Cardiac fibroblast (primary cell): ENCODE measurements around the gene FUT7.

Experiments used
- DNase-seq, 2 donors: peaks; one replicate each; pipeline versions ENCODE4 v3.0.0 to v3.0.0-alpha.2; 2010; ENCODE audit warnings: low read depth in 2 of 2
- H3K4me3 ChIP-seq, 2 donors: replicated peaks in 1 of 2; 1 replicate in 1 of 2; 2 replicates in 1 of 2; pipeline ENCODE4 v1.5.1; 2011; ENCODE audit warnings: low read depth in 2 of 2, low read length in 2 of 2, mild to moderate bottlenecking in 2 of 2, moderate library complexity in 1 of 2
- TF ChIP-seq, protein P1 (sequence below): IDR thresholded peaks from one replicate; pipeline ENCODE4 v1.5.1; 2011; ENCODE audit warnings: low read depth, mild to moderate bottlenecking, low read length, inconsistent platforms

Gene FUT7

DNA sequence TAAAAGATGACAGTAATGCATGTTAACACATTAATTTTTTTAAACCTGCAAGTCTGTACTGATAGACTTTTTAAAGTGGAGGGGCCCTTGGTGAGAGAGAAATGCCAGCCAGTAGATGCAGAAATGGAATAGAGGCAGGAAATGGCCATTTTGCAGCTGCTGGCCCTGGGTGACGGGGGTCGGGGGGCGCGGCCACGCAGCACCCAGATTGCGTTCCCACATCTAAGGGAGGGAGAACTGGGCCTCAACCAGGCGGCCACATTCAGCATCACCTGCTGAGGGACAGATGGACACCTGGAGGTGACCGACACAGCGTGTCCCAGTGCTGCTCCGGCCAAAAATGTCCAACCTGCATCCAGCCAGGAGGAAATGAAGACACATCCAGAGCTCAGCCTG is 29.2 kb downstream of the FUT7 start:
- DNase-seq, result no peak
- TF ChIP-seq, protein P1, sequence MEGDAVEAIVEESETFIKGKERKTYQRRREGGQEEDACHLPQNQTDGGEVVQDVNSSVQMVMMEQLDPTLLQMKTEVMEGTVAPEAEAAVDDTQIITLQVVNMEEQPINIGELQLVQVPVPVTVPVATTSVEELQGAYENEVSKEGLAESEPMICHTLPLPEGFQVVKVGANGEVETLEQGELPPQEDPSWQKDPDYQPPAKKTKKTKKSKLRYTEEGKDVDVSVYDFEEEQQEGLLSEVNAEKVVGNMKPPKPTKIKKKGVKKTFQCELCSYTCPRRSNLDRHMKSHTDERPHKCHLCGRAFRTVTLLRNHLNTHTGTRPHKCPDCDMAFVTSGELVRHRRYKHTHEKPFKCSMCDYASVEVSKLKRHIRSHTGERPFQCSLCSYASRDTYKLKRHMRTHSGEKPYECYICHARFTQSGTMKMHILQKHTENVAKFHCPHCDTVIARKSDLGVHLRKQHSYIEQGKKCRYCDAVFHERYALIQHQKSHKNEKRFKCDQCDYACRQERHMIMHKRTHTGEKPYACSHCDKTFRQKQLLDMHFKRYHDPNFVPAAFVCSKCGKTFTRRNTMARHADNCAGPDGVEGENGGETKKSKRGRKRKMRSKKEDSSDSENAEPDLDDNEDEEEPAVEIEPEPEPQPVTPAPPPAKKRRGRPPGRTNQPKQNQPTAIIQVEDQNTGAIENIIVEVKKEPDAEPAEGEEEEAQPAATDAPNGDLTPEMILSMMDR, result no peak

DNA sequence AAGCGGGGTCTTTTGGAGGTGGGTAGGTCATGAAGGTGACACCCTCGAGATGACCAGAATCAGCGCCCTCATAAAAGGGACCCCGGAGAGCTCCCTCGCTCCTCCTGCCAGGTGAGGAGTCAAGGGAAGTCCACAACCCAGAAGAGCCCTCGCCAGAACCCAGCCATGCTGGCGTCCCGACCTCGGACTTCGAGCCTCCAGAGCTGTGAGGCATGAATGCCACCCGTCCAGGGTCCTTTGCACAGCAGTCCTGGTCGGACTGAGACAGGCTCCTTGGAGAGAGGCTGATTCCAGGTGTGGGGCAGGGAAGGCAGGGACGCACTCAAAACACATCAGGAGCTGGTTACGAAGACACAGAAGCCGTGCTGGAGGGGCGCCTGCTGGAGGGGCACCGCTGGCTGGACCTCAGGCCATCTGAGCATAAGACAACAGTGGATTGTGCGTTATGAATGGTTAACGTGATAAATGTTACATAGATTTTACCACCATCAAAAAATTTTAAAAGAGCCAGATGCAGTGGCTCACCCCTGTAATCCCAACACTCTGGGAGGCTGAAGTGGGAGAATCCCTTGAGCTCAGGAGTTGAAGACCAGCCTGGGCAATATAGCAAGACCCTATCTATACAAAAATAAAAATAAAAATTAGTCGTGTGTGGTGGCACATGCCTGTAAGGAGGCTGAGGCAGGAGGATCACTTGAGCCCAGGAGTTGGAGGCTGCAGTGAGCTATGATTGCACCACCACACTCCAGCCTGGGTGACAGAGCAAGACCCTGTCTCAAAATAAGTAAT is 29.8 kb downstream of the FUT7 start:
- TF ChIP-seq, protein P1, result no peak
- no peak for DNase-seq

More for the DNA sequence above, 29.2 kb downstream of the FUT7 start:
- H3K4me3 ChIP-seq, result no peak overlapping the region

DNA sequence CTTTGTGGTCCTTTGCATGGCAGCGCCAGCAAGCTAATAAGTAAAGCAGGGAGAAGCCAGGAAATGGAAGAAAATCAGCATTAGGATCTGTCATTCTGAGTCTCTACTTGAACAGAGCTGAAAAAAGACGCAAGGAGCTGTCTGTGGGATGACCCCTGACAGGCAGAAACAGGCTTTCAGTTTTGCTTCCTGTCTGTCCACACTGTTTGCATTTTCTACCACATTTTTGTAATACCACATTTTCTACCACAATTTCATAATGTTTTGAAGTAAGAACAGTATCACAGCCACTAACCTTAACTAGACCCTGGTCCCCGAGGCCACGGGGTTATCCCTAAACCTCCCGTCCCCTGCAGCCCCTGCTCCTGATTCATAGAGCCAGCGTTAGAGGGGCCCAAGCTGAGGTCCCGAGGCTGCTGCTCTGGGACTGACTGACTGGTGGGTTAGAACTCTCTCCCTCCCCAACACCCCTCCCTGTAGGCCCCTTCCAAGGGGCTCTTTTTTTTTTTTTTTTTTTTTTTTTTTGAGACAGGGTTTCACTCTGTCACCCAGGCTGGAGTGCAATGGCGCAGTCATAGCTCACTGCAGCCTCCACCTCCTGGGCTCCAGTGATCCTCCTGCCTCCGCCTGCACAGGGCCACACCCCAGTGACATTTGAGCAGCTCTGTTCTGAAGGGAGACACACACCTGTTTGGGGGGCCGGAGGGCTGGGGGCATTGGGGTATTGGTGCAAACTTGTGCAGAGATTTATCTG is 31.5 kb downstream of the FUT7 start:
- TF ChIP-seq, protein P1, result no peak
- H3K4me3 ChIP-seq, result no peak overlapping the region
- DNase-seq, result peak; percentile 58 to 61

More for the DNA sequence above, 29.8 kb downstream of the FUT7 start:
- no peak overlapping the region for H3K4me3 ChIP-seq

DNA sequence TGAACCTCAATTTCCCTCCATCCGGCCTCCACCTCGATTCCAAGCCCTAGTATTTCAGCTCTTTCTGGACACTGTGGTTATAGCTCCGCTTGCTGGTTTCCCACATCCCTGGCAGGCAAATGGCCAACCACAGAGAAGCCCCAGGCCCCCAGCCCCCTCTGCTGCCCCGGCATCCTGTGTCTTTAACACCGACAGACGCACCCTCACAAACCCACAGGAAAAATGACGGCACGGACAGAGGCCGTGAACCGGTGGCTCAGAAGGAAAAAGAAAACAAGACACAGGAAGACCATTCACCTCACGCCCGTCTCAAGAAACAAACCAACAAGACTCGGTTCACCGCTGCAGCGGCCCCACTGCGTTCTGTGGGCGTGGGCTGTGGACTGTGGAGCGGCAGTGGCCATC is 34.1 kb downstream of the FUT7 start:
- H3K4me3 ChIP-seq, result no peak overlapping the region
- no peak for DNase-seq
- TF ChIP-seq, protein P1, result no peak

DNA sequence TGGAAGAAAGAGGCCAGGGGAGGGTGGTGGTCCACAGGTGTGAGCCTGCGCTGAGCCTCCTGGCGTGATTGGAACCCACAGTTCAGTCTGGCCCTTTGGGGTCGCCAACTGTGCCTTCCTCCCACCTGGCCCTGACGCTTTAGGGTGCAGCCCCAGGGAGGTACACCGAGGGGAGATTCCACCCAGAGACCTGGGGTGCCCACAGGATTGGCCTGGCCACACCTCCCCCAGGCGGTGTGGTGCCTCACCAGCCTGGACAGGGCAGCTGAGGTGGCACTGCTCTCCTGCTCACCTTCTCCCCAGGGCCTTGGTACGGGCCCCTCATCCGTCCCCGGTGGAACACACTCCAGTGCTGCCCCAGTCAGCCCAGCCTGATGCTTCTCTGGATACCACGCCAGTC is 34.5 kb downstream of the FUT7 start:
- no peak overlapping the region for H3K4me3 ChIP-seq
- DNase-seq, result no peak
- TF ChIP-seq, protein P1, result no peak

DNA sequence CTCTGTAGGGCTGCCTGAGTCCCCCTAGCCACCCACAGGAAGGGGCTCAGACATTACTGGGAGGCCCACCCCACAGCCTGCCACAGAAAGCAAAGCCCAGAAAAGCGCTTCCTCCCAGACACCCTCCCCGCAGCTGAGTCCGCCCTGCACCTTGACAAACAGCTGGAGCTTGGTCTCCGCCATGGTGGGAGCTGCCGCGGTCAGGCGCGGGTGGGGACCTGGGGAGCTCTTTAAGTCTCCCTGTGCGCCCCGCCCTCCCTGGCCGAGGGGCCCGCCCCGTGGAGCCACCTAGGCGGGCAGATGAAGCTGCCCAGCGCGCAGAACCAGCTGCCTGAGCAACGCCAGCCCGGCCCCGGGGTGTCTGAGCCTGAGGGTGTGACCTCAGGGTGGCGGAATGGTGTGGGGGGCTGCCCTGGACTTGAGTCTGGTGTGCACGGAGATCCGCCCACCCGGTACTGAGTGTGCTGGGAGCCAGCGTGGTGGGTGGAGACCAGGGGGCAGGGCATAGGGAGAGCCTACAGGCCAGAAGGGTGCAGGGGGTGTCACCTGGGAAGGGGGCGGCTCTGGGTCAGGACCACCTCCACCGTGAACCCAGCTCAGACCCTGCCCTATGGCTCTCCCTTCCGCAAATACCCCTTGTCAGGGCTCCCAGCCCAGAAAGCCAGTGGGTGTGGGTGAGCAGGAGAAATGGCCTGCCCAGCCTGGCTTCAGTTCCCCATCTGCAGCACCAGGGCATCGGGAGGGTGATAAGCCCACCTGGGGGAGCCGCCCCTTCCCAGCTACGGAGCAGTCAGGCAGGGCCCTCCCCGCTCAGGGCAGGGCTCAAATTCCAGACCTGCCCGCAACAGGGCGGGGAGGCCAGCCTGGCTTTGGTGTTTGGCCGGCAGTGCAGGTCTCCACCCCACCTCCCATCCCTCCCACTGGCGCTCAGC is 35.3 kb downstream of the FUT7 start, which contains the start of gene CLIC3:
Gene CLIC3, minus strand, starts transcription at position 208 of the 932 bp plus-strand sequence. Its CDS starts 25 bp downstream, at position 183.
- TF ChIP-seq, protein P1, result no peak
- no peak for DNase-seq
- no peak within 1 kb of the TSS for H3K4me3 ChIP-seq
